ENCODE measurements around the gene NAXE. TPM values are rescaled to one million over a fixed set of nuclear protein-coding genes. Genes with fewer than 3 reads are reported as not detected.
"Not testable (repeated sequence)": the region's sequence is repeated elsewhere in the genome, so short reads cannot be mapped to it uniquely, and the experiment has no call there.

Gene NAXE
- total RNA-seq, 6 donors from 2014 or later = 46.1 to 81.1 (median 60.0) TPM

- peak; percentile 65 to 84 for ATAC-seq (ENCODE audit: low FRiP score in 2 of 2)
- H3K36me3 ChIP-seq = no peaks in the 10 kb centered on the region
- no peak overlapping the region for H3K27ac ChIP-seq
- DNase-seq = peak; percentile 36 to 94
- 1 to 2% methylated on average over 14 to 20 of the region's 45 CpGs for WGBS, 2 donors
- H3K4me1 ChIP-seq = peaks cover 20 to 26% (median 22%) of the 10 kb centered on the region in 4 donors
- no peak for TF ChIP-seq POLR2A (IDR thresholded peaks at IDR 0.05)
- TF ChIP-seq, protein P1, sequence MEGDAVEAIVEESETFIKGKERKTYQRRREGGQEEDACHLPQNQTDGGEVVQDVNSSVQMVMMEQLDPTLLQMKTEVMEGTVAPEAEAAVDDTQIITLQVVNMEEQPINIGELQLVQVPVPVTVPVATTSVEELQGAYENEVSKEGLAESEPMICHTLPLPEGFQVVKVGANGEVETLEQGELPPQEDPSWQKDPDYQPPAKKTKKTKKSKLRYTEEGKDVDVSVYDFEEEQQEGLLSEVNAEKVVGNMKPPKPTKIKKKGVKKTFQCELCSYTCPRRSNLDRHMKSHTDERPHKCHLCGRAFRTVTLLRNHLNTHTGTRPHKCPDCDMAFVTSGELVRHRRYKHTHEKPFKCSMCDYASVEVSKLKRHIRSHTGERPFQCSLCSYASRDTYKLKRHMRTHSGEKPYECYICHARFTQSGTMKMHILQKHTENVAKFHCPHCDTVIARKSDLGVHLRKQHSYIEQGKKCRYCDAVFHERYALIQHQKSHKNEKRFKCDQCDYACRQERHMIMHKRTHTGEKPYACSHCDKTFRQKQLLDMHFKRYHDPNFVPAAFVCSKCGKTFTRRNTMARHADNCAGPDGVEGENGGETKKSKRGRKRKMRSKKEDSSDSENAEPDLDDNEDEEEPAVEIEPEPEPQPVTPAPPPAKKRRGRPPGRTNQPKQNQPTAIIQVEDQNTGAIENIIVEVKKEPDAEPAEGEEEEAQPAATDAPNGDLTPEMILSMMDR (IDR thresholded peaks at IDR 0.05) = peak; percentile 70 to 85 (median 83)
- H3K4me3 ChIP-seq = peak overlapping the region in 3 of 4 donors; percentile 17 to 51 (median 42)
- H3K9me3 ChIP-seq = no peaks in the 10 kb centered on the region
- peaks cover 6 to 37% (median 22%) of the 10 kb centered on the region in 4 donors for H3K27me3 ChIP-seq
These were observed 34.0 kb downstream of the NAXE start for GRCh38 chr1:156625436-156626078.

- H3K4me3 ChIP-seq = peak overlapping the region in 1 of 4 donors; percentile 51
- 37 to 38% methylated on average over 4 of the region's 4 CpGs for WGBS, 2 donors
- DNase-seq = no peak
- TF ChIP-seq EP300 (IDR thresholded peaks at IDR 0.05) (no peak), POLR2AphosphoS5 (IDR thresholded peaks at IDR 0.05) (no peak), POLR2A (IDR thresholded peaks at IDR 0.05) (no peak)
- TF ChIP-seq, protein P1 (IDR thresholded peaks at IDR 0.05) = no peak
- no peak overlapping the region for H3K27ac ChIP-seq
- H3K4me1 ChIP-seq = peaks cover 20 to 26% (median 22%) of the 10 kb centered on the region in 4 donors
- no peaks in the 10 kb centered on the region for H3K36me3 ChIP-seq
- peaks cover 6 to 37% (median 22%) of the 10 kb centered on the region in 4 donors for H3K27me3 ChIP-seq
- ATAC-seq (ENCODE audit: low FRiP score in 2 of 2) = no peak
- H3K9me3 ChIP-seq = no peaks in the 10 kb centered on the region
These were observed 34.5 kb downstream of the NAXE start for GRCh38 chr1:156626079-156626438.

- Histone ChIP-seq H3K9me3 (no peaks in the 10 kb centered on the region), H3K36me3 (no peaks in the 10 kb centered on the region), H3K27ac (no peak overlapping the region), H3K4me1 (peaks cover 20 to 26% (median 22%) of the 10 kb centered on the region in 4 donors), H3K4me3 (no peak overlapping the region), H3K27me3 (peaks cover 6 to 37% (median 22%) of the 10 kb centered on the region in 4 donors)
- ATAC-seq (ENCODE audit: low FRiP score in 2 of 2) (peak in 1 of 2 donors; percentile 17), DNase-seq (peak in 1 of 2 donors; percentile 27)
- no peak for TF ChIP-seq EP300 (IDR thresholded peaks at IDR 0.05)
- TF ChIP-seq POLR2A (IDR thresholded peaks at IDR 0.05) = no peak
- no peak for TF ChIP-seq POLR2AphosphoS5 (IDR thresholded peaks at IDR 0.05)
- TF ChIP-seq, protein P1 (IDR thresholded peaks at IDR 0.05) = peak; percentile 39 to 66 (median 54)
- WGBS, 2 donors = 75 to 82% methylated on average over 2 of the region's 2 CpGs
These were observed 35.8 kb downstream of the NAXE start for GRCh38 chr1:156627313-156627880.

- ATAC-seq (ENCODE audit: low FRiP score in 2 of 2) (no peak), DNase-seq (no peak)
- Histone ChIP-seq H3K4me1 (peaks cover 8 to 12% (median 10%) of the 10 kb centered on the region in 4 donors), H3K36me3 (no peaks in the 10 kb centered on the region), H3K27me3 (peaks cover 2 to 23% (median 10%) of the 10 kb centered on the region in 4 donors), H3K9me3 (no peaks in the 10 kb centered on the region), H3K27ac (no peak overlapping the region), H3K4me3 (no peak overlapping the region)
- TF ChIP-seq, protein P1 (IDR thresholded peaks at IDR 0.05) = no peak
- TF ChIP-seq EP300 (IDR thresholded peaks at IDR 0.05) (no peak), POLR2A (IDR thresholded peaks at IDR 0.05) (no peak), POLR2AphosphoS5 (IDR thresholded peaks at IDR 0.05) (no peak)
- WGBS, 2 donors = 67 to 70% methylated on average over 8 of the region's 8 CpGs
These were observed 38.4 kb downstream of the NAXE start for GRCh38 chr1:156629823-156630449.

DNA sequence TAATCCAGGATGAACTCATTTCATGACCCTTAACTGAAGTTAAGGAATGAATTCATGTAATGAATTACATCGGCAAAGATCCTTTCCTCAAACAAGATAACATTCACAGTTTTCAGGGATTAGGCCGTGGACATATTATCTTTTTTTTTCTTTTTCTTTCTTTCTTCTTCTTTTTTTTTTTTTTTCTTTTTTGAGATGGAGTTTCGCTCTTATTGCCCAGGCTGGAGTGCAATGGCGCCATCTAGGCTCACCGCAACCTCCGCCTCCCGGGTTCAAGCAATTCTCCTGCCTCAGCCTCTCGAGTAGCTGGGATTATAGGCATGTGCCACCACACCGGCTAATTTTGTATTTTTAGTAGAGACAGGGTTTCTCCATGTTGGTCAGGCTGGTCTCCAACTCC, 39.6 kb downstream of the NAXE start:
- ATAC-seq (ENCODE audit: low FRiP score in 2 of 2); H3K36me3 ChIP-seq; H3K27ac ChIP-seq; H3K9me3 ChIP-seq; DNase-seq; H3K4me3 ChIP-seq; H3K4me1 ChIP-seq: not testable (repeated sequence)
- H3K27me3 ChIP-seq = peaks cover 0 to 12% (median 1%) of the 10 kb centered on the region in 4 donors
- WGBS, 2 donors = 57 to 71% methylated on average over 9 of the region's 9 CpGs
